ENCODE data around the gene SDC1.

SDC1 gene

GRCh38 chr2:20229322-20230113 is 4.6 kb upstream of the SDC1 start:
- no peak for DNase-seq (ENCODE audit: low spot score)

- DNase-seq (ENCODE audit: low spot score): no peak
Measured at GRCh38 chr2:20227894-20228505, 3.1 kb upstream of the SDC1 start.

GRCh38 chr2:20226152-20226545 is 1.2 kb upstream of the SDC1 start:
- no peak for DNase-seq (ENCODE audit: low spot score)

- peak; percentile 62 for DNase-seq (ENCODE audit: low spot score)
Measured at GRCh38 chr2:20225294-20226151, 593 bp upstream of the SDC1 start.

GRCh38 chr2:20224164-20224715 is 690 bp downstream of the SDC1 start:
- no peak for DNase-seq (ENCODE audit: low spot score)

GRCh38 chr2:20223407-20224163 is 1.3 kb downstream of the SDC1 start:
- DNase-seq (ENCODE audit: low spot score): peak; percentile 55

GRCh38 chr2:20222769-20223406 is 2.0 kb downstream of the SDC1 start:
- no peak for DNase-seq (ENCODE audit: low spot score)

- DNase-seq (ENCODE audit: low spot score): no peak
Measured at GRCh38 chr2:20222014-20222768, 2.7 kb downstream of the SDC1 start.

GRCh38 chr2:20221555-20221973 is 3.4 kb downstream of the SDC1 start:
- DNase-seq (ENCODE audit: low spot score): no peak

- peak; percentile 45 for DNase-seq (ENCODE audit: low spot score)
Measured at GRCh38 chr2:20220806-20221554, 4.0 kb downstream of the SDC1 start.

GRCh38 chr2:20219763-20220380 is 5.1 kb downstream of the SDC1 start:
- DNase-seq (ENCODE audit: low spot score): no peak

GRCh38 chr2:20218331-20219320 is 6.3 kb downstream of the SDC1 start:
- no peak for DNase-seq (ENCODE audit: low spot score)

GRCh38 chr2:20217041-20217970 is 7.6 kb downstream of the SDC1 start:
- no peak for DNase-seq (ENCODE audit: low spot score)

- DNase-seq (ENCODE audit: low spot score): no peak
Measured at GRCh38 chr2:20216130-20217025, 8.6 kb downstream of the SDC1 start.

Data from SK-N-DZ (cell line).